H1 (cell line): Measurements from ENCODE around the gene TTC3. TPM values are rescaled to one million over a fixed set of nuclear protein-coding genes. Genes with fewer than 3 reads are reported as not detected.

Experiments
- CTCF ChIA-PET: fragments of 300-600 bp; sonication (Branson Sonifier 250); formaldehyde crosslinking; loops from one replicate; lab custom pipeline; 2021; ENCODE audit not compliant: partially characterized antibody; lab: Charles Lee
- POLR2A ChIA-PET: fragments of 300-600 bp; sonication (Branson Sonifier 250); formaldehyde crosslinking; loops from one replicate; lab custom pipeline; 2021; ENCODE audit warnings: inconsistent platforms; ENCODE audit not compliant: partially characterized antibody; lab: Charles Lee
- DNase-seq, 2 experiments: peaks; one replicate each; pipeline versions ENCODE4 v3.0.0 to v3.0.0-alpha.2; 2010 to 2022; ENCODE audit warnings: low spot score in 2 of 2, low read depth in 1 of 2, mixed read lengths in 1 of 2
- FAIRE-seq: peaks from 2 replicates; lab custom pipeline; 2011; peaks lifted over from hg19 to GRCh38; lab: Jason Lieb, UNC
- H2AFZ ChIP-seq: 2 replicates; pipeline ENCODE4 v1.8.1; 2012; ENCODE audit warnings: low read length, inconsistent platforms
- H2AK5ac ChIP-seq: 2 replicates; pipeline ENCODE4 v1.6.1; 2013; ENCODE audit warnings: low read depth, low read length
- H2BK120ac ChIP-seq: replicated peaks from 2 replicates; pipeline ENCODE3; 2013; ENCODE audit warnings: low read depth, low read length, inconsistent platforms
- H2BK12ac ChIP-seq: 2 replicates; pipeline ENCODE4 v1.6.1; 2013; ENCODE audit warnings: low read depth, low read length
- H2BK15ac ChIP-seq: 2 replicates; pipeline ENCODE4 v1.6.1; 2013; ENCODE audit warnings: low read length
- H2BK20ac ChIP-seq: 2 replicates; pipeline ENCODE4 v1.6.1; 2013; ENCODE audit warnings: low read length
- H2BK5ac ChIP-seq: 2 replicates; pipeline ENCODE4 v1.6.1; 2013; ENCODE audit warnings: low read depth, low read length
- H3K14ac ChIP-seq: 2 replicates; pipeline ENCODE4 v1.6.1; 2013; ENCODE audit warnings: inconsistent platforms; ENCODE audit not compliant: insufficient read length
- H3K18ac ChIP-seq: 2 replicates; pipeline ENCODE4 v1.6.1; 2013; ENCODE audit warnings: low read length; ENCODE audit errors: extremely low read depth
- H3K23ac ChIP-seq: 2 replicates; pipeline ENCODE4 v1.6.1; 2013; ENCODE audit warnings: inconsistent platforms; ENCODE audit not compliant: insufficient read length
- H3K23me2 ChIP-seq: 2 replicates; pipeline ENCODE4 v1.6.1; 2013; ENCODE audit warnings: low read depth, low read length
- H3K27ac ChIP-seq: 2 replicates; pipeline ENCODE4 v1.6.1; 2011; ENCODE audit warnings: low read depth, low read length, inconsistent platforms
- H3K27me3 ChIP-seq, 4 experiments: replicated peaks in 1 of 4; 1 replicate in 1 of 4; 2 replicates in 3 of 4; pipeline versions ENCODE4 v1.6.1 to v1.8.1; 2011 to 2013; ENCODE audit warnings: low read length in 3 of 4, mild to moderate bottlenecking in 3 of 4, inconsistent platforms in 2 of 4, mixed read lengths in 2 of 4, moderate library complexity in 1 of 4; ENCODE audit not compliant: control insufficient read depth in 3 of 4, insufficient read depth in 3 of 4; ENCODE audit errors: extremely low read depth in 1 of 4
- H3K36me3 ChIP-seq, 4 experiments: 2 replicates each; pipeline versions ENCODE4 v1.6.1 to v1.8.1; 2011 to 2013; ENCODE audit warnings: mild to moderate bottlenecking in 4 of 4, low read length in 3 of 4, moderate library complexity in 2 of 4, control low read depth in 1 of 4, inconsistent platforms in 1 of 4; ENCODE audit not compliant: insufficient read depth in 4 of 4, control insufficient read depth in 2 of 4
- H3K4ac ChIP-seq: replicated peaks from 2 replicates; pipeline ENCODE3; 2013; ENCODE audit warnings: low read length, low read depth, mixed read lengths, inconsistent platforms; ENCODE audit not compliant: insufficient read length
- H3K4me1 ChIP-seq, 4 experiments: replicated peaks in 1 of 4; 1 replicate in 1 of 4; 2 replicates in 3 of 4; pipeline versions ENCODE4 v1.6.1 to v1.8.1; 2011 to 2013; ENCODE audit warnings: low read length in 3 of 4, inconsistent platforms in 2 of 4, mixed read lengths in 1 of 4; ENCODE audit not compliant: insufficient read depth in 4 of 4, control insufficient read depth in 3 of 4
- H3K4me2 ChIP-seq, 2 experiments: 2 replicates each; pipeline versions ENCODE4 v1.6.1 to v1.8.1; 2011 to 2013; ENCODE audit warnings: low read depth in 2 of 2, low read length in 2 of 2, control low read depth in 1 of 2, inconsistent platforms in 1 of 2, mild to moderate bottlenecking in 1 of 2; ENCODE audit not compliant: insufficient read depth in 1 of 2
- H3K4me3 ChIP-seq, 4 experiments: fragments of 200-600, 300-600 bp in 1 of 4; sonication (generic), shearing (Covaris generic), sonication (Bioruptor Twin) in 1 of 4; 2 replicates each; pipeline versions ENCODE4 v1.5.1 to v1.8.1; 2011 to 2016; ENCODE audit warnings: low read length in 4 of 4, low read depth in 3 of 4, control low read depth in 2 of 4, inconsistent platforms in 2 of 4, mild to moderate bottlenecking in 2 of 4, mixed read lengths in 1 of 4, moderate library complexity in 1 of 4; ENCODE audit not compliant: insufficient read depth in 2 of 4; ENCODE audit errors: extremely low read depth in 1 of 4
- H3K56ac ChIP-seq: replicated peaks from 2 replicates; pipeline ENCODE3; 2013; ENCODE audit warnings: low read depth, mild to moderate bottlenecking, mixed read lengths, low read length, inconsistent platforms; ENCODE audit not compliant: insufficient read length
- H3K79me1 ChIP-seq: 2 replicates; pipeline ENCODE4 v1.6.1; 2013; ENCODE audit warnings: low read depth, low read length, control low read depth
- H3K79me2 ChIP-seq, 2 experiments: 2 replicates each; pipeline versions ENCODE4 v1.6.1 to v1.8.1; 2012 to 2013; ENCODE audit warnings: low read length in 2 of 2, mild to moderate bottlenecking in 2 of 2, inconsistent platforms in 1 of 2; ENCODE audit not compliant: insufficient read depth in 2 of 2, control insufficient read depth in 1 of 2
- H3K9ac ChIP-seq, 4 experiments: replicated peaks in 1 of 4; 1 replicate in 1 of 4; 2 replicates in 3 of 4; pipeline versions ENCODE4 v1.6.1 to v1.8.1; 2011 to 2013; ENCODE audit warnings: low read depth in 3 of 4, low read length in 3 of 4, control low read depth in 2 of 4, mild to moderate bottlenecking in 2 of 4, moderate library complexity in 2 of 4, inconsistent platforms in 1 of 4; ENCODE audit errors: extremely low read depth in 1 of 4
- H3K9me3 ChIP-seq, 2 experiments: 2 replicates each; pipeline versions ENCODE4 v1.6.1 to v1.8.1; 2012 to 2013; ENCODE audit warnings: mild to moderate bottlenecking in 2 of 2, moderate library complexity in 2 of 2, control low read depth in 1 of 2, inconsistent platforms in 1 of 2, low read depth in 1 of 2, low read length in 1 of 2, mixed read lengths in 1 of 2; ENCODE audit not compliant: insufficient read depth in 2 of 2
- H4K20me1 ChIP-seq, 2 experiments: replicated peaks in 1 of 2; 2 replicates each; pipeline versions ENCODE3 to v1.8.1; 2011 to 2013; ENCODE audit warnings: inconsistent platforms in 2 of 2, low read length in 2 of 2, mild to moderate bottlenecking in 1 of 2; ENCODE audit not compliant: insufficient read depth in 2 of 2, control insufficient read depth in 1 of 2
- H4K5ac ChIP-seq: 2 replicates; pipeline ENCODE4 v1.6.1; 2013; ENCODE audit warnings: low read length, low read depth, mixed read lengths, inconsistent platforms; ENCODE audit not compliant: insufficient read length
- H4K8ac ChIP-seq: 2 replicates; pipeline ENCODE4 v1.8.0; 2013; ENCODE audit warnings: mild to moderate bottlenecking, moderate library complexity, low read length, inconsistent platforms; ENCODE audit not compliant: insufficient read depth; ENCODE audit errors: extremely low read depth
- H4K91ac ChIP-seq: replicated peaks from 2 replicates; pipeline ENCODE3; 2013; ENCODE audit warnings: low read length, mixed read lengths, inconsistent platforms; ENCODE audit not compliant: insufficient read length
- CEBPB ChIP-seq: IDR thresholded peaks from 2 replicates; pipeline ENCODE4 v1.6.1; 2012; ENCODE audit warnings: low read depth, low read length
- EZH2 ChIP-seq: fragments of 200-600 bp; sonication (generic); IDR thresholded peaks from 2 replicates; pipeline ENCODE4 v1.7.1; 2012; ENCODE audit warnings: low read depth, mild to moderate bottlenecking, moderate library complexity, low read length, inconsistent platforms; ENCODE audit not compliant: severe bottlenecking
- HDAC2 ChIP-seq, 2 experiments: fragments of 300-600 bp in 1 of 2; sonication (generic) in 1 of 2; IDR thresholded peaks; 2 replicates each; pipeline ENCODE4 v1.6.1; 2011 to 2012; ENCODE audit warnings: low read depth in 2 of 2, low read length in 2 of 2, mild to moderate bottlenecking in 2 of 2, moderate library complexity in 2 of 2, borderline replicate concordance in 1 of 2, inconsistent platforms in 1 of 2
- POU5F1 ChIP-seq: IDR thresholded peaks from 2 replicates; pipeline ENCODE4 v1.6.1; 2011; ENCODE audit warnings: low read depth, mild to moderate bottlenecking, low read length, moderate library complexity
- SP1 ChIP-seq: IDR thresholded peaks from 2 replicates; pipeline ENCODE4 v1.6.1; 2011; ENCODE audit warnings: low read depth, low read length
- WGBS, 2 experiments: shearing (Covaris generic) in 1 of 2; methylation state at CpG; one replicate each; pipeline versions ENCODE4 v1.1.6 to v1.1.7; 2013 to 2015; ENCODE audit warnings: low lambda C conversion rate in 2 of 2, mixed read lengths in 2 of 2, inconsistent platforms in 1 of 2, low coverage in 1 of 2, missing lambda C conversion rate in 1 of 2; ENCODE audit not compliant: insufficient replicate concordance in 2 of 2, insufficient coverage in 1 of 2, insufficient read length in 1 of 2; ENCODE audit errors: extremely low coverage in 1 of 2, missing lambda C conversion rate in 1 of 2; 5-methylcytosine and 5-hydroxymethylcytosine counted together
- polyA plus RNA-seq, 7 experiments: library from polyadenylated mRNA; depleted of rRNA in 3 of 7; stranded (reverse) in 5 of 7; unstranded in 2 of 7; fragments of >200 nt in 5 of 7; fragments of 200-250 nt in 2 of 7; gene quantifications; 1 replicate in 5 of 7; 2 replicates in 1 of 7; 4 replicates in 1 of 7; pipeline versions ENCODE4 v1.2.1 to v1.2.3, GENCODE V29; 2011 to 2013; ENCODE audit warnings: missing spikeins in 2 of 7, mixed read lengths in 2 of 7
- total RNA-seq: library from RNA; stranded (reverse); fragmentation: NEBNext Ultra II Directional; extraction: Animal tissue kit (Norgen Biotek cat#: 25700); gene quantifications from 2 replicates; pipeline ENCODE4 v1.2.1, GENCODE V29; 2021
- TF ChIP-seq, protein P1 (sequence below): IDR thresholded peaks from 2 replicates; pipeline ENCODE4 v1.6.1; 2011; ENCODE audit warnings: low read length, improper control_type of control experiment

TTC3 gene
- total and polyA plus RNA-seq, 2 of the 8 experiments (the other 6 are each of a cell fraction or from before 2014, with no cell fraction given): 11.0 to 36.2 TPM

GRCh38 chr21:37232274-37233018 lies 159.4 kb downstream of the TTC3 start:
- no peak overlapping the region for H3K4me3 ChIP-seq
- H2BK12ac ChIP-seq: no peak overlapping the region
- H3K56ac ChIP-seq: no peak overlapping the region
- H3K4me1 ChIP-seq: no peaks in the 10 kb centered on the region
- H4K5ac ChIP-seq: no peak overlapping the region
- H3K18ac ChIP-seq: no peak overlapping the region
- FAIRE-seq (no peak), DNase-seq (peak in 1 of 2 experiments; percentile 28)
- no peaks in the 10 kb centered on the region for H3K9me3 ChIP-seq
- H4K8ac ChIP-seq: no peak overlapping the region
- no peak overlapping the region for H3K9ac ChIP-seq
- no peaks in the 10 kb centered on the region for H3K23me2 ChIP-seq
- no peaks in the 10 kb centered on the region for H3K79me1 ChIP-seq
- no peak overlapping the region for H2AK5ac ChIP-seq
- H3K27me3 ChIP-seq: no peaks in the 10 kb centered on the region
- H4K20me1 ChIP-seq: peaks cover 4 to 9% of the 10 kb centered on the region in 2 experiments
- H2BK15ac ChIP-seq: no peak overlapping the region
- 91% methylated on average over 19 of the region's 19 CpGs; no CpG with 5 or more reads in 1 of the 2 experiments for WGBS, 2 experiments
- no peak overlapping the region for H3K14ac ChIP-seq
- no peak overlapping the region for H3K4ac ChIP-seq
- H2BK120ac ChIP-seq: no peak overlapping the region
- no peak overlapping the region for H2BK5ac ChIP-seq
- peaks cover 14 to 45% (median 32%) of the 10 kb centered on the region in 4 experiments; a peak in 7 of 8 replicates for H3K36me3 ChIP-seq
- H4K91ac ChIP-seq: no peak overlapping the region
- no peak overlapping the region for H2AFZ ChIP-seq
- CTCF ChIA-PET: interaction anchor here (0.9 to 1.2 kb wide), 3 partner anchors 217 to 409 kb away, joined by 3 read pairs; no protein-coding TSS in a partner anchor
- no peak overlapping the region for H3K4me2 ChIP-seq
- no peak overlapping the region for H3K23ac ChIP-seq
- peaks cover 0 to 3% of the 10 kb centered on the region in 2 experiments; a peak in 1 of 4 replicates for H3K79me2 ChIP-seq
- POLR2A ChIA-PET: interaction anchor here (0.5 kb wide), 1 partner anchor 164 kb away, joined by 3 read pairs; no protein-coding TSS in a partner anchor
- H2BK20ac ChIP-seq: no peak overlapping the region
- no peak overlapping the region for H3K27ac ChIP-seq
- TF ChIP-seq HDAC2 (IDR thresholded peaks at IDR 0.05; ENCODE audit: borderline replicate concordance in 1 of 2, low read depth in 2 of 2, low read length in 2 of 2): no peak
- TF ChIP-seq, protein P1, sequence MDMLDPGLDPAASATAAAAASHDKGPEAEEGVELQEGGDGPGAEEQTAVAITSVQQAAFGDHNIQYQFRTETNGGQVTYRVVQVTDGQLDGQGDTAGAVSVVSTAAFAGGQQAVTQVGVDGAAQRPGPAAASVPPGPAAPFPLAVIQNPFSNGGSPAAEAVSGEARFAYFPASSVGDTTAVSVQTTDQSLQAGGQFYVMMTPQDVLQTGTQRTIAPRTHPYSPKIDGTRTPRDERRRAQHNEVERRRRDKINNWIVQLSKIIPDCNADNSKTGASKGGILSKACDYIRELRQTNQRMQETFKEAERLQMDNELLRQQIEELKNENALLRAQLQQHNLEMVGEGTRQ: no peak
- no peak for TF ChIP-seq CEBPB
- no peak for TF ChIP-seq EZH2
- TF ChIP-seq SP1: no peak
- TF ChIP-seq POU5F1: no peak
